Measurements from ENCODE around the gene CFAP298. TPM values are rescaled to one million over a fixed set of nuclear protein-coding genes. Genes with fewer than 3 reads are reported as not detected.

Gene CFAP298
- total and polyA plus RNA-seq, 2 of the 13 experiments (the other 11 are each of a cell fraction or from before 2014, with no cell fraction given) = 21.2 to 62.2 TPM

DNA sequence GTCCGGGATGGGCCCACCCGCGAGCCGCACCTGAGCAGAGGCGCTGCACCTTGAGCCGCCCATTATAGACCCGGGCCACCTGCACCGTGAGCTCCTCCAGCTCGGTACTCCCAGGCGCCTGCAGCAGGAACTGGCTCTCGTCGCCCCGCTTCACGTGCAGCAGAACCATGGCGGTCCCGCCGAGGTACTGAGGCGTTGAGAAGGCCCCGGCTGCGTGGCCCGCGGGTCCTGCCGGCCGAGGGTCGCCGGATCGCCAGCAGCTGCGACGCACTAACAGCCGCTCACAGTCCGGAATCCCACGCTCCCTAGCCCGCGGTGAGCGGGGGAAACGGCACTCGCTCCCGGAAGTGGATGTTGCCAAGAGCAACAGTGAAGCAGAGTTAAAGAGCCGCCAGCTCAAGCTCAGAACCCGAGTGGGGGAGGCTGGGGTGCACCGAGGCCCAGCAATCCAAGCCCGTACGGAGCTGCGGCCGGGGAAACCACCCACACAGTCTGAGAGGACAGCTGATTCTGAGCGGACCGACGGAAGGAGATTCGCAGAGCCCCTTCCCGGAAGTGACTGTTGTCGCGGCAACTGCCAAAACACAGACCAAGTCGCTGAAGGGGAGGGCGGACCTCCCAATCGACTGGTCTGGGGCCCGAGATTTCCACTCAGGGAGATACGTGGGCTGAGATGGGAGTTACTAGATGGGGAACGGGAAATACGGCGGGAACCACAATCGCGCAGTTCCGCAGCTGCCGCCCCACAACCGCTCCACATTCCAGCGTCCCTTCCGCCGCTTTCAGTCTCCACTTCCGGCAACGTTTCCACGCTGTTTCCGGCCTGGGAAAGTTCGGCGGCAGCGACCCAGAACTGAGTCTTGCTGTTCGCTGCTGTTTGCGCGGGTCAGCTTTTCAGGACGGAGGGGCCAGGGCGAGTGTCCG lies at the start of gene CFAP298 (continued):
- TF ChIP-seq, protein P1, sequence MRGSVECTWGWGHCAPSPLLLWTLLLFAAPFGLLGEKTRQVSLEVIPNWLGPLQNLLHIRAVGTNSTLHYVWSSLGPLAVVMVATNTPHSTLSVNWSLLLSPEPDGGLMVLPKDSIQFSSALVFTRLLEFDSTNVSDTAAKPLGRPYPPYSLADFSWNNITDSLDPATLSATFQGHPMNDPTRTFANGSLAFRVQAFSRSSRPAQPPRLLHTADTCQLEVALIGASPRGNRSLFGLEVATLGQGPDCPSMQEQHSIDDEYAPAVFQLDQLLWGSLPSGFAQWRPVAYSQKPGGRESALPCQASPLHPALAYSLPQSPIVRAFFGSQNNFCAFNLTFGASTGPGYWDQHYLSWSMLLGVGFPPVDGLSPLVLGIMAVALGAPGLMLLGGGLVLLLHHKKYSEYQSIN (CRISPR knock-in tag; IDR thresholded peaks at IDR 0.05; ENCODE audit: borderline replicate concordance) = no peak
- TF ChIP-seq ETV5 (CRISPR knock-in tag; IDR thresholded peaks at IDR 0.05; ENCODE audit: borderline replicate concordance) (peak; percentile 46), ZNF383 (CRISPR knock-in tag; IDR thresholded peaks at IDR 0.05; ENCODE audit: borderline replicate concordance) (no peak), ZNF644 (CRISPR knock-in tag; IDR thresholded peaks at IDR 0.05; ENCODE audit: low read depth) (no peak), ZNF207 (IDR thresholded peaks at IDR 0.05; ENCODE audit: borderline replicate concordance) (no peak), PAX8 (CRISPR knock-in tag; IDR thresholded peaks at IDR 0.05; ENCODE audit: borderline replicate concordance) (peak; percentile 65; the same call in 1 of the 2 replicates), ELF4 (CRISPR knock-in tag; IDR thresholded peaks at IDR 0.05; ENCODE audit: borderline replicate concordance) (no peak; the same call in 1 of the 2 replicates), ZFAT (CRISPR knock-in tag; conservative IDR thresholded peaks at IDR 0.05) (no peak), MAZ (IDR thresholded peaks at IDR 0.05; ENCODE audit: borderline replicate concordance, low read depth, low read length) (0 out of 2 replicates have a peak, but pooled peaks have one; percentile 14), MAZ (CRISPR knock-in tag; IDR thresholded peaks at IDR 0.05; ENCODE audit: low read depth) (peak; percentile 58; the same call in 1 of the 2 replicates), ZNF614 (CRISPR knock-in tag; IDR thresholded peaks at IDR 0.05; ENCODE audit: borderline replicate concordance) (0 out of 2 replicates have a peak, but pooled peaks have one; percentile 19), HDAC6 (IDR thresholded peaks at IDR 0.05; ENCODE audit: low read depth, low read length) (no peak), PAF1 (CRISPR knock-in tag; IDR thresholded peaks at IDR 0.05) (no peak), ZNF33B (CRISPR knock-in tag; IDR thresholded peaks at IDR 0.05) (no peak; the same call in 1 of the 2 replicates), ZNF253 (CRISPR knock-in tag; IDR thresholded peaks at IDR 0.05; ENCODE audit: borderline replicate concordance) (no peak), MIXL1 (CRISPR knock-in tag; IDR thresholded peaks at IDR 0.05) (0 out of 2 replicates have a peak, but pooled peaks have one; percentile 21)
- TF ChIP-seq, protein P2, sequence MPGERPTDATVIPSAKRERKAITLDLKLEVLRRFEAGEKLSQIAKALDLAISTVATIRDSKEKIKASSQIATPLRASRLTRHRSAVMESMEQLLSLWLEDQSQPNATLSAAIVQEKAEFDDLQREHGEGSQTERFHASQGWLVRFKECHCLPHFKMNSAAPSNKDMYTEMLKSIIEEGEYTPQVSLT (CRISPR knock-in tag; IDR thresholded peaks at IDR 0.05; ENCODE audit: borderline replicate concordance, low read depth) = 0 out of 2 replicates have a peak, but pooled peaks have one; percentile 71
- TF ChIP-seq, protein P3, sequence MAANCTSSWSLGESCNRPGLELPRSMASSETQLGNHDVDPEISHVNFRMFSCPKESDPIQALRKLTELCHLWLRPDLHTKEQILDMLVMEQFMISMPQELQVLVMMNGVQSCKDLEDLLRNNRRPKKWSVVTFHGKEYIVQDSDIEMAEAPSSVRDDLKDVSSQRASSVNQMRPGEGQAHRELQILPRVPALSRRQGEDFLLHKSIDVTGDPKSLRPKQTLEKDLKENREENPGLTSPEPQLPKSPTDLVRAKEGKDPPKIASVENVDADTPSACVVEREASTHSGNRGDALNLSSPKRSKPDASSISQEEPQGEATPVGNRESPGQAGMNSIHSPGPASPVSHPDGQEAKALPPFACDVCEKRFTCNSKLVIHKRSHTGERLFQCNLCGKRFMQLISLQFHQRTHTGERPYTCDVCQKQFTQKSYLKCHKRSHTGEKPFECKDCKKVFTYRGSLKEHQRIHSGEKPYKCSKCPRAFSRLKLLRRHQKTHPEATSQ (CRISPR knock-in tag; IDR thresholded peaks at IDR 0.05; ENCODE audit: borderline replicate concordance) = no peak
- TF ChIP-seq, protein P4, sequence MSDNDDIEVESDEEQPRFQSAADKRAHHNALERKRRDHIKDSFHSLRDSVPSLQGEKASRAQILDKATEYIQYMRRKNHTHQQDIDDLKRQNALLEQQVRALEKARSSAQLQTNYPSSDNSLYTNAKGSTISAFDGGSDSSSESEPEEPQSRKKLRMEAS (IDR thresholded peaks at IDR 0.05) = peak; percentile 85
- TF ChIP-seq, protein P5, sequence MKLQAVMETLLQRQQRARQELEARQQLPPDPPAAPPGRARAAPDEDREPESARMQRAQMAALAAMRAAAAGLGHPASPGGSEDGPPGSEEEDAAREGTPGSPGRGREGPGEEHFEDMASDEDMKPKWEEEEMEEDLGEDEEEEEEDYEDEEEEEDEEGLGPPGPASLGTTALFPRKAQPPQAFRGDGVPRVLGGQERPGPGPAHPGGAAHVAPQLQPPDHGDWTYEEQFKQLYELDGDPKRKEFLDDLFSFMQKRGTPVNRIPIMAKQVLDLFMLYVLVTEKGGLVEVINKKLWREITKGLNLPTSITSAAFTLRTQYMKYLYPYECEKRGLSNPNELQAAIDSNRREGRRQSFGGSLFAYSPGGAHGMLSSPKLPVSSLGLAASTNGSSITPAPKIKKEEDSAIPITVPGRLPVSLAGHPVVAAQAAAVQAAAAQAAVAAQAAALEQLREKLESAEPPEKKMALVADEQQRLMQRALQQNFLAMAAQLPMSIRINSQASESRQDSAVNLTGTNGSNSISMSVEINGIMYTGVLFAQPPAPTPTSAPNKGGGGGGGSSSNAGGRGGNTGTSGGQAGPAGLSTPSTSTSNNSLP (IDR thresholded peaks at IDR 0.05; ENCODE audit: low read depth, low read length) = no peak
- TF ChIP-seq, protein P6, sequence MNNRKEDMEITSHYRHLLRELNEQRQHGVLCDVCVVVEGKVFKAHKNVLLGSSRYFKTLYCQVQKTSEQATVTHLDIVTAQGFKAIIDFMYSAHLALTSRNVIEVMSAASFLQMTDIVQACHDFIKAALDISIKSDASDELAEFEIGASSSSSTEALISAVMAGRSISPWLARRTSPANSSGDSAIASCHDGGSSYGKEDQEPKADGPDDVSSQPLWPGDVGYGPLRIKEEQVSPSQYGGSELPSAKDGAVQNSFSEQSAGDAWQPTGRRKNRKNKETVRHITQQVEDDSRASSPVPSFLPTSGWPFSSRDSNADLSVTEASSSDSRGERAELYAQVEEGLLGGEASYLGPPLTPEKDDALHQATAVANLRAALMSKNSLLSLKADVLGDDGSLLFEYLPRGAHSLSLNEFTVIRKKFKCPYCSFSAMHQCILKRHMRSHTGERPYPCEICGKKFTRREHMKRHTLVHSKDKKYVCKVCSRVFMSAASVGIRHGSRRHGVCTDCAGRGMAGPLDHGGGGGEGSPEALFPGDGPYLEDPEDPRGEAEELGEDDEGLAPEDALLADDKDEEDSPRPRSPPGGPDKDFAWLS (CRISPR knock-in tag; IDR thresholded peaks at IDR 0.05; ENCODE audit: borderline replicate concordance) = peak; percentile 65; the same call in 1 of the 2 replicates

Data from HepG2 (cell line).